K562 (cell line): ENCODE results near the gene CNKSR3. TPM values are rescaled to one million over a fixed set of nuclear protein-coding genes. Genes with fewer than 3 reads are reported as not detected.

Source experiments
- ATAC-seq: fragments of 200-7000 bp; cut with Tn5 transposase; 3 replicates; pipeline ENCODE4 v1.9.1; 2020; ENCODE audit warnings: moderate library complexity
- BruUV-seq: library from RNA; stranded (reverse); fragments of 400-500 nt; replicated peaks from 2 replicates; lab custom pipeline; 2021; lab: Mats Ljungman, UMichigan
- CTCF ChIA-PET: fragments of 300-600 bp; formaldehyde crosslinking; extraction: SDS; loops from one replicate; lab custom pipeline; 2021; ENCODE audit warnings: low intra/inter-chr PET ratio; lab: Yijun Ruan, JAX
- POLR2A ChIA-PET: fragments of 300-600, 350-650 bp; sonication (Branson Sonifier 250); formaldehyde crosslinking; extraction: SDS; loops from one replicate; lab custom pipeline; 2021; ENCODE audit warnings: antibody characterized with exemption, inconsistent platforms; lab: Yijun Ruan, JAX
- DNase-seq, 4 experiments: peaks; one replicate each; pipeline versions ENCODE4 v3.0.0 to v3.0.0-alpha.2; 2011 to 2018; ENCODE audit warnings: low spot score in 3 of 4, mixed read lengths in 3 of 4; ENCODE audit errors: extremely low read depth in 1 of 4
- FAIRE-seq: peaks from 2 replicates; lab custom pipeline; 2011; peaks lifted over from hg19 to GRCh38; lab: Jason Lieb, UNC
- H2AFZ ChIP-seq: 2 replicates; pipeline ENCODE4 v1.6.0; 2011; ENCODE audit warnings: low read depth, low read length, control low read depth, inconsistent platforms
- H3K27ac ChIP-seq: fragments of 200-600 bp; 3 replicates; pipeline ENCODE4 v1.8.0; 2011; ENCODE audit warnings: low read depth, mild to moderate bottlenecking, control low read depth, inconsistent platforms, low read length, moderate library complexity, mixed read lengths; ENCODE audit errors: extremely low read depth
- H3K27me3 ChIP-seq, 2 experiments: fragments of 300-600 bp in 1 of 2; 2 replicates in 1 of 2; 3 replicates in 1 of 2; pipeline versions ENCODE4 v1.6.0 to v1.8.0; 2011; ENCODE audit warnings: inconsistent platforms in 2 of 2, low read length in 2 of 2, mild to moderate bottlenecking in 1 of 2, mixed read lengths in 1 of 2, moderate library complexity in 1 of 2; ENCODE audit not compliant: control insufficient read depth in 2 of 2, insufficient read depth in 2 of 2
- H3K36me3 ChIP-seq: fragments of 300-600 bp; 3 replicates; pipeline ENCODE4 v1.8.0; 2011; ENCODE audit warnings: mild to moderate bottlenecking, low read length, inconsistent platforms; ENCODE audit not compliant: control insufficient read depth, insufficient read depth
- H3K4me1 ChIP-seq, 2 experiments: fragments of 200-600 bp in 1 of 2; replicated peaks in 1 of 2; 2 replicates in 1 of 2; 3 replicates in 1 of 2; pipeline versions ENCODE4 v1.5.1 to v1.8.0; 2011; ENCODE audit warnings: inconsistent platforms in 2 of 2, low read length in 2 of 2, mild to moderate bottlenecking in 1 of 2, mixed read lengths in 1 of 2, moderate library complexity in 1 of 2; ENCODE audit not compliant: control insufficient read depth in 2 of 2, insufficient read depth in 2 of 2
- H3K4me2 ChIP-seq: 2 replicates; pipeline ENCODE4 v1.6.1; 2011; ENCODE audit warnings: low read length, control low read depth, inconsistent platforms, mixed read lengths; ENCODE audit not compliant: insufficient read depth
- H3K4me3 ChIP-seq: fragments of 200-600 bp; sonication (generic), shearing (Covaris generic); 2 replicates; pipeline ENCODE4 v1.5.1; 2016; ENCODE audit warnings: control low read depth, inconsistent platforms
- H3K79me2 ChIP-seq: fragments of 200-600 bp; 3 replicates; pipeline ENCODE4 v1.8.0; 2011; ENCODE audit warnings: low read length, inconsistent platforms; ENCODE audit not compliant: control insufficient read depth, insufficient read depth
- H3K9ac ChIP-seq, 2 experiments: 2 replicates each; pipeline versions ENCODE4 v1.6.0 to v1.6.1; 2011; ENCODE audit warnings: low read depth in 2 of 2, low read length in 2 of 2, control low read depth in 1 of 2, inconsistent platforms in 1 of 2, mild to moderate bottlenecking in 1 of 2, mixed read lengths in 1 of 2; ENCODE audit not compliant: insufficient read depth in 1 of 2
- H3K9me1 ChIP-seq: one replicate; pipeline ENCODE4 v1.6.0; 2011; ENCODE audit warnings: inconsistent platforms, mild to moderate bottlenecking, low read length, moderate library complexity; ENCODE audit not compliant: control insufficient read depth, insufficient read depth
- H3K9me3 ChIP-seq: replicated peaks from 2 replicates; pipeline ENCODE4 v1.5.1; 2011; ENCODE audit warnings: low read depth, low read length, inconsistent platforms; ENCODE audit not compliant: control insufficient read depth, insufficient read depth
- H4K20me1 ChIP-seq: replicated peaks from 2 replicates; pipeline ENCODE4 v1.6.1; 2011; ENCODE audit warnings: low read length, inconsistent platforms, mixed read lengths; ENCODE audit not compliant: control insufficient read depth, insufficient read depth
- ARNT ChIP-seq, 2 experiments: fragments of 450-650 bp; IDR thresholded peaks; 2 replicates each; pipeline ENCODE4 v1.6.1; 2016; ENCODE audit warnings: mild to moderate bottlenecking in 1 of 2
- CBX2 ChIP-seq: fragments of 200-600 bp; sonication (generic); IDR thresholded peaks from one replicate; pipeline ENCODE4 v1.6.1; 2012; ENCODE audit warnings: mild to moderate bottlenecking, low read length, inconsistent platforms; ENCODE audit not compliant: insufficient read depth, poor library complexity, severe bottlenecking
- ETV5 ChIP-seq: sonication (generic); formaldehyde crosslinking; IDR thresholded peaks from 2 replicates; pipeline ENCODE4 v1.4.0; 2020; ENCODE audit warnings: low read depth, mild to moderate bottlenecking, missing genetic modification reagents
- GABPB2 ChIP-seq: fragments of 250-450 bp; sonication (Bioruptor Pico); conservative IDR thresholded peaks from 2 replicates; pipeline ENCODE4 v1.5.1; 2021; ENCODE audit warnings: mild to moderate bottlenecking
- KLF13 ChIP-seq: fragments of 450-650 bp; IDR thresholded peaks from 2 replicates; pipeline ENCODE4 v1.6.1; 2016; ENCODE audit warnings: missing genetic modification characterization, low read depth, mild to moderate bottlenecking, missing compliant biosample characterization, moderate library complexity, borderline replicate concordance
- KLF16 ChIP-seq: IDR thresholded peaks from 2 replicates; pipeline ENCODE4 v1.6.1; 2016; ENCODE audit warnings: antibody characterized with exemption
- MCM5 ChIP-seq: fragments of 450-650 bp; IDR thresholded peaks from 2 replicates; pipeline ENCODE4 v1.6.1; 2016; ENCODE audit warnings: low read depth
- NR2C1 ChIP-seq, 2 experiments: fragments of 450-650 bp; IDR thresholded peaks; 2 replicates each; pipeline ENCODE4 v1.6.1; 2017; ENCODE audit warnings: mild to moderate bottlenecking in 2 of 2, antibody characterized with exemption in 1 of 2, inconsistent platforms in 1 of 2, missing compliant biosample characterization in 1 of 2, missing genetic modification characterization in 1 of 2
- NRF1 ChIP-seq, 2 experiments: fragments of 450-650 bp; IDR thresholded peaks in 1 of 2; conservative IDR thresholded peaks in 1 of 2; 2 replicates each; pipeline ENCODE4 v1.6.1; 2014; ENCODE audit warnings: mild to moderate bottlenecking in 2 of 2
- SPI1 ChIP-seq: IDR thresholded peaks from 2 replicates; pipeline ENCODE4 v1.6.1; 2011; ENCODE audit warnings: low read depth, low read length, control low read depth, borderline replicate concordance
- TAF9B ChIP-seq: fragments of 450-650 bp; IDR thresholded peaks from 2 replicates; pipeline ENCODE4 v1.6.1; 2018; ENCODE audit warnings: mild to moderate bottlenecking; ENCODE audit not compliant: partially characterized antibody
- TBL1XR1 ChIP-seq, 2 experiments: IDR thresholded peaks; 2 replicates each; pipeline ENCODE4 v1.6.1; 2012; ENCODE audit warnings: improper control_type of control experiment in 2 of 2, low read length in 2 of 2, mild to moderate bottlenecking in 1 of 2
- THRAP3 ChIP-seq: fragments of 450-650 bp; IDR thresholded peaks from 2 replicates; pipeline ENCODE4 v1.6.1; 2016; ENCODE audit warnings: mild to moderate bottlenecking, inconsistent platforms, borderline replicate concordance
- YBX1 ChIP-seq: fragments of 450-650 bp; IDR thresholded peaks from 2 replicates; pipeline ENCODE4 v1.7.1; 2016; ENCODE audit warnings: mild to moderate bottlenecking
- ZBTB7A ChIP-seq: IDR thresholded peaks from 2 replicates; pipeline ENCODE4 v1.6.1; 2011; ENCODE audit warnings: low read depth, mild to moderate bottlenecking, low read length, moderate library complexity, borderline replicate concordance; ENCODE audit not compliant: control insufficient read depth
- ZNF561 ChIP-seq: fragments of 450-650 bp; formaldehyde crosslinking; conservative IDR thresholded peaks from 2 replicates; pipeline ENCODE4 v1.4.0; 2020; ENCODE audit warnings: mild to moderate bottlenecking, moderate library complexity
- ZNF699 ChIP-seq: fragments of 250-450 bp; sonication (Bioruptor Pico); IDR thresholded peaks from 2 replicates; pipeline ENCODE4 v1.8.0; 2021; ENCODE audit warnings: mild to moderate bottlenecking, moderate library complexity; ENCODE audit not compliant: insufficient replicate concordance
- ZNF79 ChIP-seq: fragments of 250-450 bp; sonication (Bioruptor Pico); IDR thresholded peaks from 2 replicates; pipeline ENCODE4 v1.4.0; 2020; ENCODE audit warnings: low read depth, mild to moderate bottlenecking, moderate library complexity
- WGBS: fragments of 100-300 bp; shearing (Covaris generic); methylation state at CpG from one replicate; pipeline ENCODE4 v1.1.6; 2016; ENCODE audit warnings: low coverage, mixed read lengths; ENCODE audit not compliant: insufficient coverage; ENCODE audit errors: missing lambda C conversion rate; 5-methylcytosine and 5-hydroxymethylcytosine counted together
- in situ Hi-C: fragments of 300-500 bp; cut with MboI; formaldehyde crosslinking; loops from 4 replicates; pipeline ENCODE4 v1.15.0; 2018; ENCODE audit warnings: inconsistent platforms, mixed read lengths
- intact Hi-C: fragments of 100-400 bp; cut with micrococcal nuclease; formaldehyde crosslinking; loops from 2 replicates; pipeline ENCODE4 v1.14.2; 2022
- polyA plus RNA-seq, 8 experiments: library from polyadenylated mRNA; depleted of rRNA in 4 of 8; stranded (reverse) in 5 of 8; unstranded in 3 of 8; fragments of >200 nt; fragmentation: Nextera tagmentation in 2 of 8; fragmentation: Illumina TruSeq in 1 of 8; extraction: Ambion mirVana in 2 of 8; extraction: Trizol in 1 of 8; gene quantifications; 2 replicates each; pipeline versions ENCODE4 v1.2.1 to v1.2.3, GENCODE V29; 2011 to 2014; ENCODE audit warnings: inconsistent platforms in 1 of 8, missing spikeins in 1 of 8
- total RNA-seq, 7 experiments: library from RNA; depleted of rRNA in 6 of 7; stranded (reverse); fragments of >200 nt in 6 of 7; fragmentation: Illumina TruSeq in 2 of 7; extraction: Trizol in 2 of 7; gene quantifications; 2 replicates each; pipeline versions ENCODE4 v1.2.1 to v1.2.3, GENCODE V29; 2011 to 2021; ENCODE audit warnings: low replicate concordance in 1 of 7
- TF ChIP-seq, protein P1 (sequence below): sonication (generic); formaldehyde crosslinking; IDR thresholded peaks from 2 replicates; pipeline ENCODE4 v1.8.1; 2023; ENCODE audit warnings: mild to moderate bottlenecking, missing genetic modification reagents

The CNKSR3 gene
- total and polyA plus RNA-seq, 9 of the 15 experiments (the other 6 are each of a cell fraction or from before 2014, with no cell fraction given): 4.5 to 29.6 (median 9.5) TPM

DNA sequence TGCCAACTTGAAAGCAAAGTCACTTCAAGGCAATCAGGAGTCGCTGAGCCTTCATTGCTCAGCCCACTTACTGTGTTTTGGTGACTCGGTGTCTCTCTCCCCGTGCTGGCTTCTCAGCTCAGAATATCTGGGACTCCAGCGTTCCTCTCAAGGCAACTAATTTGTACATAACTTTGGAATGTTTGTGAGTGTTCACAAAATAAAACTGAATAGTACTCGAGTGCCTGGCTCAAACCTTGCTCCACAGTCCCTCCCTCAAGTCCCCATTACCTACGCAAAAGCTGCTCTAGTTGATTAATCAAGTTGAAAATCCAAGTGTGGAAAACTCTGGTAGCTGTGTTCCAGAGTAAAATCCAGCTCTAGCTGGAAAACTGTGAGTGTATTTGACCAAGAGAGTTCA, 162.5 kb downstream of the CNKSR3 start:
- FAIRE-seq (no peak), ATAC-seq (no peak), DNase-seq (no peak)
- Histone ChIP-seq H3K36me3 (no peaks in the 10 kb centered on the region), H3K9me3 (no peaks in the 10 kb centered on the region), H3K9ac (no peak overlapping the region), H3K9me1 (no peaks in the 10 kb centered on the region), H4K20me1 (no peaks in the 10 kb centered on the region), H3K79me2 (no peaks in the 10 kb centered on the region), H3K27me3 (peaks cover 3 to 13% of the 10 kb centered on the region in 2 experiments; a peak in 3 of 5 replicates), H3K4me1 (no peaks in the 10 kb centered on the region; a peak in 1 of 5 replicates), H3K27ac (no peak overlapping the region), H3K4me2 (no peak overlapping the region), H3K4me3 (no peak overlapping the region), H2AFZ (no peak overlapping the region)
- POLR2A ChIA-PET: interaction anchor here (1.7 kb wide), 1 partner anchor 9 kb away, joined by 4 read pairs; no protein-coding TSS in a partner anchor
- 1% methylated on average over 6 of the region's 6 CpGs for WGBS
- intact Hi-C loops: no loop called here
- no peak for TF ChIP-seq SPI1
- TF ChIP-seq THRAP3: no peak
- TF ChIP-seq MCM5: no peak
- TF ChIP-seq, protein P1, sequence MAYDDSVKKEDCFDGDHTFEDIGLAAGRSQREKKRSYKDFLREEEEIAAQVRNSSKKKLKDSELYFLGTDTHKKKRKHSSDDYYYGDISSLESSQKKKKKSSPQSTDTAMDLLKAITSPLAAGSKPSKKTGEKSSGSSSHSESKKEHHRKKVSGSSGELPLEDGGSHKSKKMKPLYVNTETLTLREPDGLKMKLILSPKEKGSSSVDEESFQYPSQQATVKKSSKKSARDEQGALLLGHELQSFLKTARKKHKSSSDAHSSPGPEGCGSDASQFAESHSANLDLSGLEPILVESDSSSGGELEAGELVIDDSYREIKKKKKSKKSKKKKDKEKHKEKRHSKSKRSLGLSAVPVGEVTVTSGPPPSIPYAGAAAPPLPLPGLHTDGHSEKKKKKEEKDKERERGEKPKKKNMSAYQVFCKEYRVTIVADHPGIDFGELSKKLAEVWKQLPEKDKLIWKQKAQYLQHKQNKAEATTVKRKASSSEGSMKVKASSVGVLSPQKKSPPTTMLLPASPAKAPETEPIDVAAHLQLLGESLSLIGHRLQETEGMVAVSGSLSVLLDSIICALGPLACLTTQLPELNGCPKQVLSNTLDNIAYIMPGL (CRISPR knock-in tag): no peak
- TF ChIP-seq ETV5 (CRISPR knock-in tag): no peak
- no peak for TF ChIP-seq ZBTB7A
- no peak for TF ChIP-seq ZNF561 (CRISPR knock-in tag)
- TF ChIP-seq YBX1: no peak
- no peak for TF ChIP-seq ZNF699 (CRISPR knock-in tag)
- TF ChIP-seq KLF16: no peak
- no peak for TF ChIP-seq ARNT (IDR thresholded peaks at IDR 0.05)
- TF ChIP-seq GABPB2 (CRISPR knock-in tag): no peak
- no peak for TF ChIP-seq TAF9B
- TF ChIP-seq TBL1XR1 (IDR thresholded peaks at IDR 0.05; ENCODE audit: low read length in 2 of 2): no peak
- TF ChIP-seq CBX2: no peak
- TF ChIP-seq ZNF79: no peak
- TF ChIP-seq NR2C1 (IDR thresholded peaks at IDR 0.05): no peak
- no peak for TF ChIP-seq NR2C1 (tag; IDR thresholded peaks at IDR 0.05)
- TF ChIP-seq NRF1 (conservative IDR thresholded peaks at IDR 0.05 in 1 of 2, IDR thresholded peaks at IDR 0.05 in 1 of 2): no peak
- no peak for TF ChIP-seq KLF13 (tag)
- BruUV-seq: no TSS peak
- CTCF ChIA-PET: no interaction called here
- in situ Hi-C loops: no loop called here
